ENCODE results near the gene NPEPL1.

The NPEPL1 gene

DNA sequence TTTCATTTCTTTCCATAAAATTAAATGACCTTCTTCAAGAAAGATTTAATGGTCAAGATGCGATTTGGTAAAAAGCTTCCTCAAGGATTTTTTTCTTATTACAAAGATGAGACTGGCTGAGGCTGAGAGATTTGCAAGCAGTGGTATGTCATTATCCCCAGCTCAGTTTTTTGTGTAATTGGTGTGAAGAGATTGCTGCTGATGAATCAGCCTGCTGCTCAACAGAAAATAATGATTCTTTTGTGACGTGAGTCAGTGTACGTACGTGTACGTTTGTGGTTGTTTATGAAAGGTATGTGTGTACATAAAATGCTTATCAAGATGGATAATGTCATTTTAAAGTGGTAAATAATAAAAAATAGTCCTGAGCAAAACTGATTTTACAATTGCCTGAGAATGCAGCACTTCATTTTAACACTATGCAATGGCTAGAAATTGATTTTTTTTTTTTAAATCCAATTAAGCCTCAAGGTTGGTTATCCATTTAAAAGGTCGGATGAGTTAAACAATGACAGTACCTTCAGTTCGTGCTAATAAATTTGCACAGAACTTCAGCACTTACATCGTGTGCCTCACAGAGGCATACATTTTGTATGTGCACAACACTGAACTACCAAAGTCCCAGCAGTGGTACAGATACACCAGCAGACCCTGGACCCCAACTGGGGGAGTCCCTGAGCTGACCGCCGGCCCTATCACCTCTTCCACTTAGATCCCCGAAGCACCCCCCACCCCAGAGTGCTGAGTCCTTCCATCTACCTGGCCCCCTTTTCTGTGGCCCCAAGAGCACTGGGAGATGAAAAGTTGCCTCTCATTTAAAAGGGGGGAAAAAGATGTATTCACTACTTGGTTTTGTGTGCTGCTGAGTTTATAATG lies 9.7 kb upstream of the NPEPL1 start:
- no peak for DNase-seq
- ATAC-seq = no peak

DNA sequence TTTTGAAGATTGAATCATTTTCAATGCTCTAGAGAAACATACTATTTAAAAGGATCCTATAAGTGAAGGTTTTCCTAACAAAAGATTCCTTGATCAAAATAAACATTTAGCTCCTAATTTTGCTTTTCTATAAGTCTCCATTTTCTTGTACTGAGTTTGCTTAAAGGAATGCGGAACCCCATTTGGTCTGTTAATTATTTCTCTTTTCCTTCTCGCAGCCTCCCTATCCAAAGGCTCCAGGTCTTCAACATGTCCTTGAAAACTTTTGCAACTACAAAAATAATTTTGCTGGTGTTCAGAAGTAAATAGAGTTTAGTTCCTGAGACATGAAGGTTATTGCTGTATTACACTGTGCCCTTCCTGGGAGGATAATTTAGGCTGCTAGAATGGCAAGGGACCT lies 8.3 kb upstream of the NPEPL1 start:
- no peak for ATAC-seq
- no peak for DNase-seq

DNA sequence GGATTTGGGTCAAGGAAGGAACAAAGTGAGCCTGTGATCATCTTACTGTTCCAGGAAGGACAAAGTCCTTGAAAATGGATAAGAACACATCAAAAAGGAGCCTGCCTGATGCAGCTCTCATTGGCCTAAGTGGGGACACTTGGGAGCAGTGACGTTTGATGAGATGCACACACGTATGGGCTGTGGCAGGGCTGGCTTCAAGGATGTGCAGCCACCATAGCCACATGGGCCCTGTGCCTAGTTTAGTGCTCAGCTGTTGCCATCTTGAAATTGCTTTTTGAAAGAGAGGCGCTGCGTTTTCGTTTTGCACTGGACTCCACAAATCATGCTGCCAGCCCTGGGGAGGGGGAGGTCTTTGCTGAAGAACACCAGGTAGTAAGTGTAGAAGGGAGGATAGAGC lies 6.6 kb upstream of the NPEPL1 start:
- no peak for ATAC-seq
- no peak for DNase-seq

DNA sequence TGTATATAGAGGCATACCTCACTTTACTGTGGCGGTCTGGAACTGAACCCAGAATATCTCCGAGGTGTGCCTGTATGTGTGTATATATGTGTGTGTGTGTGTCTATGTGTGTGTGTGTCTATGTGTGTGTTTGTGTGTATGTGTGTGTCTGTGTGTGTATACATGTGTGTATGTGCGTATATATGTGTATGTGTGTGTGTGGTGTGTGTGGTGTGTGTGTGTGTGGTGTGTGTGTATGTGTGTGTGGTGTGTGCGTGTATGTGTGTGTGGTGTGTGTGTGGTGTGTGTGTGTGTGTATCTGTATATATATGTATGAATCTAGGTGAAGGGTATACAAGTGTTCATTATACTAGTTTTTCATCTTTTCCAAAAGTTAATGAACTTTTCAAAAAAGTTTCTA lies 4.2 kb upstream of the NPEPL1 start:
- no peak for ATAC-seq

DNA sequence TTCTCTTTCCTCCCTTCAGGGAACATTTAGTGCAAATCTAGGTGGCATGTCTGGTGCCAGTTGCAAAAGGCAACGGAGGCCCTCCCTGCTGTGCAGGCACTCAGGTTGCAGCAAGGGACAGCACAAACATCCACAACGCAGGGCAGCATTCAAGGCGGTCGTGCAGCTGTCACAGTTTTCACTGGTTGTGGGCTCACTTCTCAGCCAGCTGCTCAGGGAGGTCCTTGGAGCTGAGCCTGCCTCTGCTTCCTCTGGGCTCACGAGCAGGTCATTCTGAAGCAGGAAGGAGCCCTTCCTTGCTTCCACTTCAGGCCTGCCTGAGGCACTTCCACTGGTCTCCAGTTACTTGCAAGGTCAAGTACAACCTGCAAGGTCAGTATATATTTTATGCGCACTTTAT lies 3.8 kb upstream of the NPEPL1 start:
- ATAC-seq (no peak), DNase-seq (no peak)

More for the DNA sequence above, 4.2 kb upstream of the NPEPL1 start:
- no peak for DNase-seq

DNA sequence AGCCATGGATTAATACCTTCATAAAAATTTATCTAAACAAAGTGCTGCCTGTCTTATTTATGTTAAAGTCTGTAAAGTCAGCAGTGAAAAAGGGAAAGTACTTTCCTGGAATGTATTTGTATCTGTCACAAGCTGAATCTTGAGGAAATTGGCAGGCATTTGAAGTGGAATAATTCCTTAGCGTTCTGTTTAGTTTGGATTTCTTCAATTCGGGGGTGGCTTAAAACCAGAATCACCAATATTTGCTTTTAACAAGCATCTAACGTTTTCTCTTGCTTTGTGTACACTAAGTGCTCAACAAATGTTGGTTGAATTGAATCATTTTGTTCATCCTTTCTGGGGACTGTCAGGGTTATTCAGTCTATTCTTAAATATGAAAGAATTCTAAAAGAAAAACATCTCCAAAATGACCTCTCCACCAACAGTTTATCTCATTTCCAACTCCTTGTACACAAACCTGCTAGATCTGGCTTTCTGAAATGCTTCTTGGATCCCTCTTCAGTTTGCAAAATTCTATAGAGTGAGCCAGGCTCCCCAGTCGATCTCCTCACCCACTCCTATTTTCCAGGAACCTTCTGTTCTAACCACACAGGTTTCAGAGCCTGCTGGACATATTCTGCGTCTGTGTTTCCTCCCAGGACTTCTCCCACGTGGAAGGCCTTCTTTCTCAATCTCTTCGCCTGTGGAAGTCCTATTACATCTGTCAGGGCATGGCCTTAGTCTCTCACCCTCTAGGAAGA lies 2.0 kb upstream of the NPEPL1 start:
- DNase-seq (no peak), ATAC-seq (no peak)

DNA sequence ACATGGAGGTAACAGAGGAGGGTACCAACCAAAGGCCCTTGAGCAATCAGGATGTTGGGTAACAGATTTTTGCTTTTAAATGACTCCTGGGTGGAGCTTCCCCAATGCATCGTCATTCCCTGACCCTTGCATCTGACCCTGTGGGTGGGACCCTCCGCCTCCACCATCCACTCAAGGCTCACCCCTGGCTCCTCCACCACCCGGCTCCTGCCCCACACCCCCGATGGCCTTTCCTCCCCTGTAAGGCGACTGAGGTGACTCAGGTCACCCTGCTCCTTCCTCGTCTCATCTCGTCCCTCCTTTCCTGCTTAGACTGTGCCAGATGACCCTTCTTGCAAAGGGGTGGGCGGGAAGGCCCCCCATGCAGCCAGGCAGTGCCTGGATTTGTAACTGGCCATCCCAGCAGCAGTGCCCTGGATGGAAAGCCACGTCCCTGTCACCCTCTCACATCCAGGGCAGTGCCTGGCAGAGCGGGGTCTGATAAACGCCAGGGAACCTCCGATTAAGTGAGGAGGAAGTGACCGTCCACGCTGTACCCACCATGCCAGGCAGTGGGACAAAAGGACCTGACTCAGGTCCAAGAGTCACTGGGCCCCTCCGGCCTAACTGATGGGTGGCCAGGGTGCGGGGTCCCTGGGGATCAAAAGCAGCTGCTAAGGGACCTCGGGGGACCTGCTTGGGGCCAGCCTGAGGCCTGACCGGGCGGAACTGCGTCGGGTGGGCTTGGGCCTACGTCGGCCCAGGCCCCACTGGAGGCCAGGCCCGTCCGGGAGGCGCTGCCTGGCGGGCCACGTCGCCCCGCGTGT lies 624 bp upstream of the NPEPL1 start:
- ATAC-seq (no peak), DNase-seq (peak; percentile 9)

DNA sequence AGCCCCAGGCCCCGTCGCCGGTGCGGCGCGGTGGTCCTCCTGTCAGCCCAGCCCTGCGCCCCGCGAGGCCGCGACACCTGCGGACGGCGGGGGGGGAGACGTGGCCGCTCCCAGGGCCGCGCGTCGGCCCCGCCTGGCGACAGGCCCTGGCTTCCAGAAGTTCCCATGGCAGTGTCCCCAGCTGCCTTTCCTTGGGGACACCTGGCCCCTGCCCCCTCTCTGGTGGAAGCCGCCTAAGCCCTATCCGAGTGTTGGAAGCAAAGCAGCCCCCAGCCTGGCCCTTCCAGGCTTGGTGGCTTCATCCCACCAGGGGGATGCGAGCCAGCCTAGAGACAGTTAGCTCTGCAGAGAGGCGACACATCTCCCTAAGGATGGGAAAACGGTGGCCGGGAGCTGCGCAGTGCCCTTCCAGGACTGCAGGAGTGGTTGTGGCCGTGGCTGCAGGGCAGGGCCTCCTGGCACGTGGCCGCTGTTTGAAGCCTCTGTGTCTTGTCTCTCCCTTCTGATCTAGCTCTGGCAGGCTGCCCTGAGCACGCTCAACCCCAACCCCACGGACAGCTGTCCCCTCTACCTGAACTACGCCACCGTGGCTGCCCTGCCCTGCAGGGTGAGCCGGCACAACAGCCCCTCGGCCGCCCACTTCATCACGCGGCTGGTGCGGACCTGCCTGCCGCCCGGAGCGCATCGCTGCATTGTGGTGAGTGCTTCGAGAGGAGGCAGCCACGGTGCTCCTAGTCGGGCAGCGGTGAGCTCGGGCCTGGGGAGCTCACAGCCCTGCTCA lies 816 bp downstream of the NPEPL1 start:
- peak; percentile 31 for DNase-seq
- ATAC-seq = peak; percentile 19

DNA sequence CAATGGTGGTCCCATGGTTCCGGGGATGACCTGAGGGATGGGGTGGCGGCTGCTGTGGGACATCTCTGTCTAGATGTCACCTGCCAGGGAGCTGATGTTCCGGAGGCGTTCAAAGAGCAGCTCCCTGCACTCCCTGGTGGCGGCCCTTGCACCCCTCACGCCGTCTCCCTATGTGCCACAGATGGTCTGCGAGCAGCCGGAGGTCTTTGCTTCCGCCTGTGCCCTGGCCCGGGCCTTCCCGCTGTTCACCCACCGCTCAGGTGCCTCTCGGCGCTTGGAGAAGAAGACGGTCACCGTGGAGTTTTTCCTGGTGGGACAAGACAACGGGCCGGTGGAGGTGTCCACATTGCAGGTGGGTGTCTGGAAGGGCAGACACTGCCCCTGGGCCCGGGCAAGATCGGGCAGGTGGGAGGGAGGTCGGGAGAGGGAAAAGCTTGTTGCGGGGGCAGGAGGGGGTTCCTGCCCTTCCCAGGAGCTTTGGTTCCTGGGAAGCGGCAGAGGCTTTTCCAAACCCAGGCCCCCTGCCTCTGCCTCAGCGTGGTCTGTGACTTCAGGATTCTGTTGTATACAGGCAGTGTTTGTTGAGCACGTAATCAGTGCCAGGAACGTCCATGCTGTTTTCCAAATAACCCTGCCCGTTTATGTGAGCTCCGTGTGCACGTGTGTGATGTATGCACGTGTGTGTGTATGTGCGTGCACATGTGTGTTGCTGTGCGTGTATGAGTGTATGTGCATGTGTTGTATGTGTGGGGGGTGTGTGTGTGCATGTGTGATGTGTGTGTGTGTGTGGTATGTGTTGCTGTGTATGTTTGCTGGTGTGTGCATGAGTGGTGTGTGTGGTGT lies 1.9 kb downstream of the NPEPL1 start:
- ATAC-seq (no peak), DNase-seq (no peak)

DNA sequence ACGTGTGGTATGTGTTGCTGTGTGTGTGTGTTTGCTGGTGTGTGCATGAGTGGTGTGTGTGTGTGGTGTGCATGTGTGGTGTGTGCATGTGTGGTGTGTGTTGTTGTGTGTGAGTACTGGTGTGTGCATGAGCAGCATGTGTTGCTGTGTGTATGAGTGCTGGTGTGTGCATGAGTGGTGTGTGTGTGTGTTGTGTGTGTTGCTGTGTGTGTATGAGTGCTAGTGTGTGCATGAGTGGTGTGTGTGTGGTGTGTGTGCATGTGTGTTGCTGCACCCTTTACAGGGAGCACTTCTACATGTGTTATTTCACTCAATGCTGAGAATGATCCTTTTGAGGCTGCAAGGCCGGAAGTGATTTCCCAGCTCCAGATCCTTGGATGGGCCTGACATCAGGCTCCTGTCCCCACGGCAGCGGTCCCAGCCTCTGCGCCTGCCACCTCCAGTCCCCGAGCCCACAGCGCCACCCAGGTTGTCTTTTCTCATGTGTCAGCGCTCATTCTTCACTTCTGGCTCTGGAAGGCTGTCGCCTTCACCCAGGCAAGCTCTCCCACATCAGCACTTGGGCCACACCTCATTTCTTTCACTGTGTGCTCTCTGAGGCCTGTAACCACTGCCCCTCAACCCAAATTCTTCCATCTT lies 2.6 kb downstream of the NPEPL1 start:
- DNase-seq = peak; percentile 0
- ATAC-seq = no peak

DNA sequence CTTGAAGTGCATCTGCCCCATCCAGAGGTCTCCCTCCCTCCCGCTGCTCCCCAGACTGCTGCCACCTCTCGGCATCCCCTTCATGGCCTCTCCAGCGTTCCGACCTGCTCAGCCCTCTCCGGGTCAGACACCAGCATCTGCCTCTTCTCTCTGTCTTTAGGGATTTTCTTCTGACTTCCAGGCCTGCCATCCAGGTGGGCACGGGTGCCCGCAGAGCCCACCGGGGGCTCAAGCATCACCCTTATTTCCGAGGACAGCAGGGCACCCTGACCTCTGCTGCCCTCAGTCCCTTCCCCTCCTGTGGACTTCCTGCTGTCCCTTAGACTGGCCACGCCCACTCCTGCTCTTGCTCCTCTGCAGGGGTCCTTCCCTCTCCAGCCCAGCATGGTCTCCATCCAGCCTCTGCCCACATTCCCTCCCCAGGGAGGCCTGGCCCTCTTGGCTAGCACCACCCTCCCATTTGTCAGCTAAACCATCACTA lies 3.3 kb downstream of the NPEPL1 start:
- DNase-seq (no peak), ATAC-seq (no peak)

DNA sequence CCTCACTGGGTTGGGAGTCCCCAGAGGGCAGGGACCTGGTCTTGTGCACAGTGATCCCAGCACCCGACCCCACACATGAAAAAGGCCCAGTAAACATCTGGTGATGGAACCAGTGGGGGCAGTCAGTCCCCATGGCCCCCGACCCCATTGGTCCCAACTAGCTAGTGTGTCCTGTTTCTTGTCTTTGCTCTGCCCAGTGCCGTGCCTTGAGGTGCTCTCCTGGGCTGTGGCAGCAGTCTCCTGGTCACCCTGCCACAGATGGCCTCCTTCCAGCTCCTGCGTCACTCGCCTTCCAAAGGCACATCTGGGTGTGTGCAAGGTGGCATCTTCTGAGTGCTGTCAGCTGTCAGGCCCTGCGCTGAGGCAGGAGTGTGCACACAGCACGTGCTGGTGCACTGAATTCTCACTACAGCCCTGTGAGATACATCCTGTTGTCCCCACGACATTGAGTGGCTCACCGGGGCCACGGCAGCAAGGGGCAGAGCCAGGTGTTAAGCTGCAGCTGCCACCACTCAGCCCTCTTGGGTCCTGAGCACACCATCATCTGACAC lies 3.9 kb downstream of the NPEPL1 start:
- no peak for ATAC-seq

DNA sequence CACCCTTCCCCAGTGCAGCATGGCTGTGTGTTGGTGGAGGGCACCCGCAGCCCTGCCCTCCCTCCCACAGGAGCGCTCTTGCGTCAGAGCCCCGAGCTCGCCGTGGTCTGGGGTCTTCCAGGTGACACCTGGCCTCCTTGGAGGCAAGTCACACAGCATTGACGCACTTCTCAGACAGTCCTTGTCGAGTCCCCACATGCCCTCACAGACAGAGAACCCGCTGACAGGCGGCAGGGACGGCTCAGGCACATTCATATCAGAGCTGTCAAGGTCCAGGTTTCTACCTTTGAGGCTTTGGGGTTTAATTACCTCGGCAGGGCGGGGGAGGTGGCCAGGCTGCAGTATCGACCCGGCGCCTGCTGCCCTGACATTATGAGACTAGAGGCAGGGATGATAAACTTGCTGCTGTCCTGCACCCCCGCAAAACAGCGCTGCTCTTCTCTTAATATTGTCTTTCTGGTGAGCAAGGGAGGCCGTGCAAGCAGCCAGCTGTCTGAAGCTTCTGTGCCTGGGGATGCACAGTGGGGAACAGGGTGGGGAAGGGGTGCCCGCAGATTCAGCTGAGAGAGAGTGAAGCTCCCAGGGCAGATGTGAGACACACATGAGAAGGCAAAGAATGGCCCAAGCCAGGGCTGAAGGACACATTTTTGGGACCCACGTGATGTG lies 4.7 kb downstream of the NPEPL1 start:
- DNase-seq (no peak), ATAC-seq (no peak)

More for the DNA sequence above, 3.9 kb downstream of the NPEPL1 start:
- no peak for DNase-seq

DNA sequence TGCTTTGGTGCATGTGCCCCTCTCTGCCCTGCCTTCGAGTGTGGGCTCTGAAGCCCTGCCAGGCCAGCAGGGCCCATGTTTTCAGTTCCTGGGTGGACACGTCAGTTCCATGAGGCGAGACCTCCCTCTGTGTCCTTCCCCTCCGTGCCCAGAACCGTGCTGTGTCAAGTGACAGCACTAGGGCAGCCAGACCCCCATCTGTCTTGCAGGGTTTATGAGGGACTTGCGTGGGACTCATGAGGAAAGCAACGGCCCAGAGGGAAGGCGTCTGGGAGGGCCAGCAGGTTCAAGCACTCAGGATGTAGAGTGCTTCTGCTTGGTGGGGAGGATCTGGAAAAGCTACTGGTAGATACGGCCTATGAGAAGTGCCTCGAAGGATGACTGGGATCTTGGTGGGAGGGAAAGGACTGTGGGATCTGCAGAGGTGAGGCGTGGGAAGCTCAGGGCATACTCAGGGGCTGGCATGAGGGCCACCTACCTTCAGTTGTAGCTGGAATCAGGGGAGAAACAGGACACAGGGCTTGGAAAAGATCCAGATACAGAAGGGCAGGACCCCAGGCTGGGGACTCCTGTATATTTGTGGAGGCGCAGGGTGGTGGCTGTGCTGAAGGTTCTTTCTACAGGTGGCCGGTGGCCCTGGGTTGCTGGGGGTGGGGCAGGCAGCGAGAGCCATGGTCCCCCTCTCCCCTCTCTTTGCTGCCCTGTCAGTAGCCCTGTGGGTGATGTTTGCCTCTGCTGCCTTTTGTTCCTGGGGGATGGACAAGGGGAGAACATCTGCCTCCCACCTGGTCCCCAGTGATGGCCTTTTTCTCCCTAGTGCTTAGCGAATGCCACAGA lies 5.5 kb downstream of the NPEPL1 start:
- DNase-seq = no peak
- no peak for ATAC-seq

DNA sequence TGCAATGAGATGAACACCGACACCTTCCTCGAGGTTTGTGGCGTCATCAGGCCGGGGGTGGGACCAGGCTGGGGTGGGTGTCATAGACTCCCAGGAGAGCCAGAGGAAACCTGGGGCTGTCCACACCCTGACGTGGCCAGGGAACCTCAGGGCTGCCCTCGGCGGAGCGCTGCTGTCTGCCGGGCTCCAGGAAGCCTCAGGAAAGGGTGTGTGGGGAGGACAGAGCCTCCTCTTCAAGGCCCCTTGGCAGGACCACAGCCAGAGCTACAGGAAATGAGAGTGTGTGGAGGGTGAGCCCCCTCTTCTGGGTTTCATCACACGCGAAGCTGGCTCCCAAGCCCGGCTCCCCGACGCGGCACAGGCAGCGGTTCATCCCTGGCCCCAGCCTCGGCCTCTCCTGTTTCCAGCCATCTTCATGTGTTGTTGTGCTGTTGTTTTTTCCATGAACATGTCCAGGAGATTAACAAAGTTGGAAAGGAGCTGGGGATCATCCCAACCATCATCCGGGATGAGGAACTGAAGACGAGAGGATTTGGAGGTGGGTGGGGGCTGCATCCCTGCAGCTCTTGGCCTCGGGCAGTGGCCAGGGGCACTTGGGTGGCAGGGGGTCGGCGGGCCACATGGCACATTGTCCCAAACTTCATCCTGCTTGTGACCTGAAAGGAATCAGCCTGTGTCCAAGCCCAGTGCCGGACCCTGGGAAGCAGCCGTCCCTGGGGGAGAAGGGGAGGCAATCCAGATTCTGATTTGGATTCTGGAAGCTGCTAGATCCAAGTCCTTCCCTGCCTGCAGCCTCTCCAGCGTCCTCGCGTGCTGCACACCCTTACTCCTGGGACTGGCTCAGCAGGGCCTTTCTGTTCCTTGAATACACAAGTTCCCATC lies 6.4 kb downstream of the NPEPL1 start:
- DNase-seq = no peak
- no peak for ATAC-seq

DNA sequence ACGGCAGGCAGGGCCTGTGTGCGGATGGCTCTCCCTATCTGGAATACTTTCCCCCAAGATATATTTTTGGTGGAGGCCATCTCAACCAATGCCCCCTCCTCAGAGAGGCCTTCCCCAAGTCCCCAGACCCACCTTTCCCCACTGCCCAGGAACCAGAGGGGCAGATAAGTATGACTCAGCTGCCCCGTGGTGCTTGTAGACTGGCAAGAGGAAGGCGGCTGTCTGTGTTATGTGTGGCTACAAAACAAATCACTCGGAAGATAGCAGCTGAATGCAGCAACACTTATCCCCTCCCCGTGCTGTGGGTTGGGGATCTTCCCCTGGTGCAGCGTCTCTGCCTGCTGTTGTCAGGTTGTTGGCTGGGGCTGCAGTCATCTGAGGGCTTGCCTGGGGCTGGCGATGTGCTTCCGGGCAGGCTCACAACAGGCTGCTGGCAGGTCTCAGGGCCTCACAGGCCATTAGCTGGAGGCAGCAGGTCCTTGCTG lies 7.1 kb downstream of the NPEPL1 start:
- ATAC-seq = no peak
- DNase-seq = no peak

DNA sequence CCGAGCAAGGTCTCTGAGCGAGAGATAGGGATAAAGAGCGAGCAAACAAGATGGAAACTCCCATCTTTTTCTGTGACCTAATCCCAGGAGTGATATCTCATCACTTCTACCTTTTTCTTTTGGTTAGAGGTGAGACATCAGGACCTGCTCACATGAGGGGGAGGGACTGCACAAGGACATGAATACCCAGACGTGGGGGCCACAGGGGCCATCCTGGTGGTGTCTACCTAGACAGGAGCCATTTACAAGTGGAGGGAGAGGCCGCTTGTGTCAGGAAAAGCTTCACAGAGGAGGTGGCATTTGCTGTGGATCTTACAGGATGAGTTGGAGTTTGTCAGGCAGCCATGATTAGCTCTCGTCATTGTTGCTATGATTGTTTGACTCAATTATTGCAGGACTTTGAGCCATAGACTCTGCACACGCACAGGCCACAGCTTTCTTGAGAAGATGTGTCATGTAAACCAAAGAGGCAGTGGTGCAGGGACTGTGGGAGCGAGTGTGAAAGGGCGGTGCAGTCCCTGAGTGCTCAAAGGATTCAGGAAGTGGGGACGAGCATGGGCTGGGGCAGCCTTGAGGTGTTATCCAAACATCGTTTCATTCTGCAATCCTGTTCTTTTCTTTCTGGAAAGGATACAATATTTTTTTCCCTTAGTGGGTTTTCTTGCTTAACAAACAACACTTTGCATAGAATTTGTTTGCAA lies 7.7 kb downstream of the NPEPL1 start:
- DNase-seq (no peak), ATAC-seq (peak; percentile 63)

All from stimulated activated naive CD8-positive, alpha-beta T cell treated with anti-CD3 and anti-CD28 coated beads, Interleukin-15, Interleukin-2, amounts not matched to agents 100 U/mL and 50 U/mL, for 24 hours (primary cell).